GM19468 (cell line): ENCODE data around the gene SLFN12L.
"Not testable (repeated sequence)": the region's sequence is repeated elsewhere in the genome, so short reads cannot be mapped to it uniquely, and the experiment has no call there.

Experiments used
- ATAC-seq: cut with Tn5 transposase; IDR thresholded peaks from one replicate; pipeline ENCODE4 v1.9.1; 2021; ENCODE audit warnings: mild to moderate bottlenecking, moderate library complexity, moderate number of reproducible peaks; ENCODE audit not compliant: unreplicated experiment; ENCODE audit errors: extremely low read depth

Gene SLFN12L

GRCh38 chr17:35507714-35508113 lies 29.8 kb downstream of the SLFN12L start:
- not testable (repeated sequence) for ATAC-seq

DNA sequence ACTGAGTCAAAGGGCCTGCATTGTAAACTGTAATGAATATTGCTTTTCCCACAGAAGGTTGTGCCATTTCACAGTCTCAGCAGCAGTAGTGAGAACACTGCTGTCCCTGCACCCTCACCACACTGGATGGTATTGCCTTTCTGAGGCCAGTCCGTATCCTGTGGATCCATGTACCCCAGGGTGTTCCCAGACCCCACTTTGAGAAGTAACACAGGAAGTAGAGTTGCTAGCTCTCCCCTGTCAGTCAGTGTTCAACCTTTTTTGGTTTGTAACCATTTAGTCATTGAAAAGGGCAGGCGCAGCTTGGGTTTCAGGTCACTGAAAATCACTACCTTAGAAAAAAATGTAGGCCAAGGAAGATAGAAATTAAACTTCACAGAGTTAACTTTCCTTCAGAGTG lies 37.9 kb downstream of the SLFN12L start:
- ATAC-seq: no peak

GRCh38 chr17:35498448-35499178 lies 38.9 kb downstream of the SLFN12L start:
- no peak for ATAC-seq

DNA sequence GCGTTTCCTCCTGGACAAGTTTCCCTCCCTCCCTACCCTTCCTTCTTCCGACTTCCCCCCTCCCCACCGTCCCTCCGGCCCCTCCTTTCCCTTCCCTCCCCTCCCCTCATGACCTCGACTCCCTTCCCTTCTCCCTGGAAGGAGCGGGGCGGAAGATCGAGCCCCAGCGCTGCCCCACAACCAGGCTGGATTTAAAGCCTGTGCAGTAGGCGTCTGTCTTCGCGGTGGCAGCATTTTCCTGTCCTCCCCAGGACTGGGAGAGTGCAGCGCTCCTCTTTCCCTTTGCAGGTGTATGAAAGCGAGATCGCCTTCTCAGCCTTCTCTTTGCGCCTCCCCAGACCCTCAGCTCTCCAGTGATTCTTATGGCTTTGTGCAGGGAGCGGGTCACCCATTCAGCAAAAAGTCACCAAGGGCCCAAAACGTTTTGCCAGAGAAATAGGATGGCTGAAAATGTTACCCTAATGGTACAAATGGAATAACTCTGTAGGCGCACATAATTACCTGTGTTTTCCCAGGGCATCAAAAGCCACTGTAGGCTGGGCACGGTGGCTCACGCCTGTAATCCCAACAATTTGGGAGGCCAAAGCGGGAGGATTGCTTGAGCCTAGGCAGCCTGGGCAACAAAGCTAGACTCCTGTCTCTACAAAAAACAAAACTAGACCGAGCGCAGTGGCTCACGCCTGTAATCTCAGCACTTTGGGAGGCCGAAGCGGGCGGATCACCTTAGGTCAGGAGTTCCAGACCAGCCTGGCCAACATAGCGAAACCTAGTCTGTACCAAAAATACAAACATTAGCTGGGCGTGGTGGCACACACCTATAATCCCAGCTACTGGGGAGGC lies 40.8 kb downstream of the SLFN12L start:
- no peak for ATAC-seq

- ATAC-seq: no peak
These were observed 44.4 kb downstream of the SLFN12L start for GRCh38 chr17:35493040-35493439.

GRCh38 chr17:35491417-35491816 lies 46.1 kb downstream of the SLFN12L start:
- no peak for ATAC-seq

GRCh38 chr17:35489944-35490343 lies 47.5 kb downstream of the SLFN12L start:
- no peak for ATAC-seq

DNA sequence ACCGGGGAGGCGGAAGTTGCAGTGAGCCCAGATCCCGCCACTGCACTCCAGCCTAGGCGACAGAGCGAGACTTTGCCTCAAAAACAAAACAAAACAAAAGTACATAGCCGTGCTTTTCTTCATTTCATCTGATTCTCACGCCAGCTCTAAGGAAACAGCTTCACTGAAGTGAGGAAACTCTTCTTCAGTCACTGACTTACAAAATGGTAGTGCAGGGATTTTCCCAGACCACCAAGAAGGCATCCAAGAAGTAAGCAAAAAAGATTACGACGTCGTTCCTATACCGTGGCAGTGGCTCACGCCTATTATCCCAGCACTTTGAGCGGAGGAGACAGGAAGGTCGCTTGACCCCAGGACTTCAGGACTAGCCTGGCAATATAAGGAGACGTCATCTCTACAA lies 48.5 kb downstream of the SLFN12L start:
- no peak for ATAC-seq

DNA sequence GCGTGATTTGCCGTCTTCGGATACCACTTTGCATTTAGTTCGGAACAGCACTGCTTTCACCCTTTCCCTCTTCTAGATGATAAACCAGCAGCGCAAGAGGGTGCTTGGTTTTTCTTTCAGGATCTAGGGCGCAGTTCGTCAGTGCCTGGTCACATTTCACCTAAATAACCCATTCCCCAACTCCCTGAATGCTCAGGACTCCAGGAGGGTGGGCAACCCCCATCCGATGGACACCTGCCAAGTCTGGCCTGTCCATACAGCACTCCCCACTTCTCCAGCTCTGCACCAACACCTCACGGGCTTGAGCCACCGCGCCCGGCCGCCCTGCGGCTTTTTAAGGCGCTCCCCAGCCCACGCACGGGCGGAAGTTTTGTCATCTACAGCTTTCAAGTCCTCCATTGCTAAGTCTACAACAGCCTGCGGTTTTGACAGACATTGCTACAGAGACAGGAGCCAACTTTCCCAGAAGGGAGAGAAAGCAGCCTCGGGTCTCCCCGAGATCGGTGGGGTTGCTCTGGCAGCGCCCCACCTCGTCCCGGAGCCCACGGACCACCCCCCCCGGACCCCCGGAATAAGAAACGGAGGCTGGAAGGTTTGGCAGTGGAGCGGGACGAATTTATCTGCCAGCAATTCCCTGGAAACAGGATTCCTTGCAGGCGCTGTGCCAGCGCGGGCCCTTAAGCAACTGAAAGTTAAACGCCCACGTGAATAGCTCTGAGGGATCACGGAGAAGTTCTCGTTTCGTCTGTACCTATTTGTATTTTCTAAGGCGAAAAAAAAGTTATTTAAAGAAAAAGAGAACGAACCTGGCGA lies 50.4 kb downstream of the SLFN12L start:
- ATAC-seq: no peak

- ATAC-seq: no peak
These were observed 58.2 kb downstream of the SLFN12L start for GRCh38 chr17:35479271-35479670.

DNA sequence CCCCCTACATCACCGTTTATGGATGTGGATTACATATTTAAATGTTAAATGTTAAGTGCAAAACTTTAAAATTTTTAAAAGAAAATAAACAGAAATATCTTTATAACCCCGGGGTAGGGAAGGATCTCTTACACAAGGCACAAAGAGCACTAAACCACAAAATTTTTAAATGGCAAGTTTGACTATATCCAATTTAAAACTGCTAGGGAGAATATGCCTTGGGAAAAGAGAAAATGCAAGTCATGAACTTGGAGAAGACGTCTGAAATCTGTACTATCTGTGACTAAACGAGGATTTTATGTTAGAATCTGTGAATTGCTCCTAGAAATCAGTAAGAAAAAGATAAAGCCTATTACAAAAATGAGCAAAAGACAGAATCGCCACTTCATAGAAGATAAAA lies 60.2 kb downstream of the SLFN12L start:
- no peak for ATAC-seq

- ATAC-seq: no peak
These were observed 61.1 kb downstream of the SLFN12L start for GRCh38 chr17:35476283-35476820.

DNA sequence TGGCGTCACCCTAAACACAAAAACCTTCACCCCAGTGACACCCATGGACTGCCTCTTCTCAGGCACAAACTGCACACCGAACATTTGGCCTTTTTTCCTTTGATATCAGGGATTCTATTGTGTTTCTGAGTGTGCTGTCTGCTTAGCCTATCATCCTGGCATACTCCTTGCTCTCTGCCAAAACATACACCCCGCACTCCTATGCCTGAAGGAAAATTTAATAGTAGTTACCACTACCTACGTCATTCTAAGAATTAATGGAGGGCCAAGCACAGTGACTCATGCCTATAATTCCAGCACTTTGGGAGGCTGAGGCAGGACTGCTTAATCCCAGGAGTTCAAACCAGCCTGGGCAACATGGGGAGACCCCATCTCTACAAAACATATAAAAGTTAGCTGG lies 69.0 kb downstream of the SLFN12L start:
- no peak for ATAC-seq

DNA sequence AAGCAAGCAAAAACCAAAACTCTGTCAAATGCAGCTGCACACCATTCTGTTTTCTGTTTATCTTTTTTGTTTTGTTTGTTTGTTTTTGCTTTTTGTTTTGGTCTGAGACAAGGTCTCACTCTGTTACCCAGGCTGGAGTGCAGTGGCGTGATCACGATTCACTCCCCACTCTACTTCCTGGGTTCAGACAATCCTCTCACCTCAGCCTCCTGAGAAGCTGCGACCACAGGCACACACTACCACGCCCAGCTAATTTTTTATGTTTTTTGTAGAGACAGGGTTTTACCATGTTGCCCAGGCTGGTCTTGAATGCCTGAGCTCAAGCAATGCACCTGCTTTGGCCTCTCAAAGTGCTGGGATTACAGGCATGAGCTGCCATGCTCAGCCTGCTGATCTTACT lies 69.7 kb downstream of the SLFN12L start:
- ATAC-seq: no peak

DNA sequence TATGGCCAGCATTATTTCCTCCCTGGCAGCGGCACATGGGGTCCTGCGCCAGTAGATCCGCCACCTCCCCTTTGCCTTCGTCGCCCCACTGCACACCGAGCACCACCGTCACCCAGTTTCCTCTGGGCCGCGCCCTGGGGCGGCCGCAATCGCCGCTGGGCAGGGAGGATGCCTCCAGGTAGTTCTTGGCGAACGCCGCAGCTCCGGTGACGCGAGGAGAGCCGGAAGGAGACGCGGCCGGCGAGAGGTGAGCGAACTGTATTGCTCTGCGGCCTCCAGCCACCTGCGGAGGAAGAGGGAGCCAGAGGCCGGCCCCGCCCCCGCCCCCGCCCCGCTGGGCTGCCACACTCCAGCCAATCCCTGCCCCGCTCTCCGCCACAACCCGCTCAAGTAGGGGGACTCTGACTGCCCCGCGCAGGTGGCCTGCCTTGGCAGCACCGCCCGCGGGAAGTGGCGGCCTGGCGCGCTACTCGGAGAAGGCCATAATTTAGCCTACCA lies 77.1 kb downstream of the SLFN12L start:
- ATAC-seq: peak; percentile 55

DNA sequence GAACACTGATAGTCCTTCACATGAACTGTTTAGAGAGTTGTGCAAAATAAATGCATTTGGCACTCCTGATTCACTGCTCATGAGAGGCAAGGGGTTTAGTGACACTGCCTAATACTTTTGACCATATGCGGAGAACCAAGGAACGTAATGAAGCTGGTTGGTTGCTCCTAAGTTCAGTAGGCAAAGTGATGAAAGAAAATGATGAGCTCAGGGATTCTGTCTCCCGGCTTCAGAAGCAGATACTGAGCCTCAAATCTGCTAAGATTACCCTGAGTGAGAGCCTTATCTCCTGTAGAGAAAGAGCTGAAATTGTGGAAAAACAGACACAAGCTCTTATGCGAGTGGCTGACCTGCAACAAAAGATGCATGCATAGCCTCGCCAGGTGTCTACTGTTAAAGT lies 83.4 kb downstream of the SLFN12L start:
- not testable (repeated sequence) for ATAC-seq

GRCh38 chr17:35453171-35453570 lies 84.3 kb downstream of the SLFN12L start:
- no peak for ATAC-seq

DNA sequence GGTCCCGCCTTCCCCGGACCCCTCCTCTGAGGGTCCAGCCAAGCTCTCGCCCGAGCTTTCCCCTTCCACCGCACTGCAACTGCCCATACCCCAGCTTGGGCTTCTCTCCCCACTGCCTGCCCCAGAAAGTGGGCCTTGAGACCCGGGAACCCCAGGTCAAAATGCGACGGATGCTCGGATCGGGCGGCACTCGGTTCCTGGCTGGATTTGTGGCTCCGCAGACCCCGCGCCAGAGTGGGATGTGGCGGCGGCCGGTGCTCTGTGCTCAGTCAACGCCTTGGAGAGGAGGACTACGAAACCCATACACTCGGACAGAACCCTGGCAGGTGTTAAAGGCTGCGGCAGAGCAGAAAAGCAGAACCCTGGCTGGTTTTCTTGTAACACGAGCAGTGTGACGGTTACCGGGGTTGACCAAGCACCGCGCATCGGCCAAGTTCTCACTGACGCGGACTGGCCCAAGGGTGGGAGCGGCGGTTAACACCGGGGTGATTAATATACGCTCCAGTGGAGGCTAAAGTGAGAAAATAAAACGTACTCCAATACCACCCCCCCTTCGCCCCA lies 88.0 kb downstream of the SLFN12L start:
- no peak for ATAC-seq

GRCh38 chr17:35448899-35449227 lies 88.6 kb downstream of the SLFN12L start:
- no peak for ATAC-seq
